Measurements from ENCODE around the gene MTRFR.
"Not testable (repeated sequence)": the region's sequence is repeated elsewhere in the genome, so short reads cannot be mapped to it uniquely, and the experiment has no call there.

DNA sequence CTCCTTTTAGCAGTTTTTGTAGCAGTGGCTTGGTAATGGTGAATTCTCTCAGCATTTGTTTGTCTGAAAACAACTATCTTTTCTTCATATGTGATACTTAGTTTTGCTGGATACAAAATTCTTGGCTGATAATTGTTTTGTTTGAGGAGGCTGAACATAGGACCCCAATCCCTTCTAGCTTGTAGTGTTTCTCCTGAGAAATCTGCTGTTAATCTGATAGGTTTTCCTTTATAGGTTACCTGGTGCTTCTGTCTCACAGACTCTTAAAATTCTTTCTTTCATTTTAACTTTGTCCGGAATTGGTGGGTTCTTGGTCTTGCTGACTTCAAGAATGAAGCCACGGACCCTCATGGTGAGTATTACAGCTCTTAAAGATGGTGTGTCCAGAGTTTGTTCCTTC is 14.9 kb downstream of the MTRFR start:
- TF ChIP-seq POLR2A (IDR thresholded peaks at IDR 0.05): not testable (repeated sequence)
- TF ChIP-seq, protein P1, sequence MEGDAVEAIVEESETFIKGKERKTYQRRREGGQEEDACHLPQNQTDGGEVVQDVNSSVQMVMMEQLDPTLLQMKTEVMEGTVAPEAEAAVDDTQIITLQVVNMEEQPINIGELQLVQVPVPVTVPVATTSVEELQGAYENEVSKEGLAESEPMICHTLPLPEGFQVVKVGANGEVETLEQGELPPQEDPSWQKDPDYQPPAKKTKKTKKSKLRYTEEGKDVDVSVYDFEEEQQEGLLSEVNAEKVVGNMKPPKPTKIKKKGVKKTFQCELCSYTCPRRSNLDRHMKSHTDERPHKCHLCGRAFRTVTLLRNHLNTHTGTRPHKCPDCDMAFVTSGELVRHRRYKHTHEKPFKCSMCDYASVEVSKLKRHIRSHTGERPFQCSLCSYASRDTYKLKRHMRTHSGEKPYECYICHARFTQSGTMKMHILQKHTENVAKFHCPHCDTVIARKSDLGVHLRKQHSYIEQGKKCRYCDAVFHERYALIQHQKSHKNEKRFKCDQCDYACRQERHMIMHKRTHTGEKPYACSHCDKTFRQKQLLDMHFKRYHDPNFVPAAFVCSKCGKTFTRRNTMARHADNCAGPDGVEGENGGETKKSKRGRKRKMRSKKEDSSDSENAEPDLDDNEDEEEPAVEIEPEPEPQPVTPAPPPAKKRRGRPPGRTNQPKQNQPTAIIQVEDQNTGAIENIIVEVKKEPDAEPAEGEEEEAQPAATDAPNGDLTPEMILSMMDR (IDR thresholded peaks at IDR 0.05): not testable (repeated sequence)

Data from thyroid gland (tissue), 4 donors.